ENCODE data around the gene GRK3.

The GRK3 gene

DNA sequence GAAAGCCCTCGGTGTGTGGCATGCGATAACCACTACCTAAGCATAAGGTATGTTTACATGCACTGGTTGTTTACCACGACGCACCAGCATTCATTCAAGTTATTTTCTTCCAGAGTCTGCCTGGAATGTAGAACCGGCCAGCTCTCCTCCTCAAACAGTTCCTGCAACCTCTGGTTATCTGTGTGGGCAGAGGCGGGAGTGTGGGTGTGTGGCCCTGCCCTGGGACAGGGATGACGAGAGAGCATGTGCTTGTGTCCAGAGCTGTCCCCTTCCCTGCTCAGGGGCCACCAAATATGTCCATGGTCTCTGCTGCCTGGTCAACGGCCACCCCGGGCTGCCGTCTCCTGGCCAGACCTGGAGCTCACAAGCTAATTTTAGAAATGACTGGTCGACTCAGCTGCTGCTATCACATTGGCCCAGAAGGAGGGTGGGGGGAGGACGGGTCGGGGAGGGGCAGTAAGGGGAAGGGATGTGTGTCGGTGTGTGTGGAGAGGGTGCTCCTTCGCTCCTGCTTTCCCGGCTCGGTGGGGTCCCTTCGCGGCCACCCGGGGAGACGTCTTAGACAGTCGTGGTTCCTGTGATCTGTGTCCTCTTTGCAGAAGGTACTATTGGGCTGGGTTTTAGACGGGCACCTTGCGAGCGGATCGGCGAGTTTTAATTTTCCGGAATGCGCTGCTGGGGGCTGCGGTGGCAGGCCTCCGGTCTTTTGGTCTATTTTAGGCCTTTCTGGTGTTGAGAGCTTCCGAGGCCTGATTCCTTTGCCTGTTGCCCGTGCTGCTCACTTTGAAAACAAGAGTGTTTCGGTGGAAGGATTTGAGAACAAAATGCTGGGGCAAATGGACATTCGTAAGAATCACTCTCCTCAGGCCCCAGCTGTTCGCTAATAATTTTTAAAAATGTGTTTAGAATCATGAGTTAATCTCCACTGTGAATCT lies 177.5 kb downstream of the GRK3 start, which contains the start of gene MYO18B:
Gene MYO18B (plus strand): TSS at position 497 of the 935 bp plus-strand sequence. CDS start 18,905 bp downstream, outside the sequence.
- no peak for DNase-seq

DNA sequence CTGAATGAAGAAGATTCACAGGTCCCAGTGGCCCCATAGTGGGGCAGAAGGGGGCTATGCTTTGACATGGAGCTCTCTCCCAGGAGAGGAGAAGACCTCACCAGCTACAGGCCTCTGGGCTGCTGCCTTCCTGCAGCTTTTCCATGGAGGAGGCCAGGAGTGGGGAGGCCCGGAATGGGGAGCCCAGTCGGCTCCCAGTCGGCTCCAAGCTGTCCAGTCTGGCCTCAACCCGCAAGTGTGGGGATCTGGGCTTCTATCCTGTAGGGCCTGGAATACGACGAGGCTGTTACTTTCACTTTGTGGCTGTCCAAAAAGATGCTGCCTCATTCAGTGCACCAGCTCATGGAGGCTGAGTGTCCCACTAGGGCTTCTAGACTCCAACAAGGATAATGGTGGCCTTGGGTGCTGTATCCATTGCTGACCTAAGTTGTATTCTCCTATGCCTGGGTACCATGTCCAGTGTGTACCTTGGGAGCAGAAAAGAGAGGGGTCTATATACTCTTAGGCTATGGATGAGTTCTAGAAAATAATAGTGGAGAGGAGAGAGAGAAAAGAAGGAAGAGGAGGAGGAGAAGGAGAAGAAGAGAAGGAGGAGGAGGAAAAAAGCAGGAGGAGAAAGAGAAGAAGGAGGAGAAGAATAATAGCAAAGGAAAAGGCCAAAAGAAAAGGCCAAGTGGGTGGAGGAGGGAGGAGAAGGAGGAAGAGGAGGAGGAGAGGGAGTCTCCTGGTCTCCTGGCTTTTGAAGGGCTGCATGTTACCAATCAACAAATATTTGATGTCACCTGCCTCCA lies 178.6 kb downstream of the GRK3 start:
- no peak for DNase-seq

DNA sequence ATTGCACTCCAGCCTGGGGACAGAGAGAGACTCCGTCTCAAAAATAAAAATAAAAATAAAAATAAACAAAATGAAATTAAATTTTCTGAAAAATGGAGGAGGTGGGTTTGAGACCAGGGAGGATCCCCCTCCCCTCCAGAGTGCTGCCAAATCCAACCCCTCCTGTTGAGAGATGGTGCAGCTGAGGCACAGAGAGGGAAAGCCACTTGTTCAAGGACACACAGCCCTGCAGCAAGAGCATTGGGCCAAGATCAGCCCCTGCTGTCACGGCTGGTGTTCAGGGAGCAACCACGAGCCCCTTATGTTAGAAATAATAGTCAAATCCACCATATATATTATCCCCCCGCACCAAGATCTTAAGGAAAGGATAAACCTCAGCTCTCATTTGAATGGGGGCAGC lies 180.2 kb downstream of the GRK3 start:
- no peak for DNase-seq

DNA sequence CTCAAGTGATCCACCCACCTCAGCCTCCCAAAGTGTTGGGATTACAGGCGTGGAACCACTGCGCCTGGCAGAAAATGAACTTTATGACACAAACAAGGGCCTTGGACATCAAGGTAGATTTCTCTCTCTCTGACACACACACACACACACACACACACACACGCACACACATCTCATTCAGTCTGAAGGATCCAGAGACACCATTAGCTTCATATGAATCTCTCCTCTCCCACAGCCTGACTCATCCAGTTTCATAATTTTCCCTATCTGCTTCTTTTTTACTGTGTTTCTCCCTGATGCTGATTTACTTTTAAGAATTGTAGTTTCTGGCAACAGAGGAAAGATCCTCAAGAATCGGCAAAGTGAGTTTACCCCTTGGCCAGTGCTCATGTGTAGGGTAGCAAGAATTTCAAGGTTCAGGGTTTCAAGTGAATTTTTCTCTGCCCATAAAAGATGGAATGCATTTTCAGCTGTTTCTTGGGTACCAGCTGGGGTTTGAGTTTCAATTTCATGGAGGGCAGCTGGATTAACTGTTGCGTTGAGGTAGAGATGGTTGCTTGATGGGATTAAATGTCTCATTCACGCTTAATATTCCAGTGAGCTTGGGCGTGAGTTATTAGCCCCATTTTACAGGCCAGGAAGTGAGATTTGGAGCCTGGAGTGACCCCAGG lies 181.0 kb downstream of the GRK3 start:
- DNase-seq, result no peak

DNA sequence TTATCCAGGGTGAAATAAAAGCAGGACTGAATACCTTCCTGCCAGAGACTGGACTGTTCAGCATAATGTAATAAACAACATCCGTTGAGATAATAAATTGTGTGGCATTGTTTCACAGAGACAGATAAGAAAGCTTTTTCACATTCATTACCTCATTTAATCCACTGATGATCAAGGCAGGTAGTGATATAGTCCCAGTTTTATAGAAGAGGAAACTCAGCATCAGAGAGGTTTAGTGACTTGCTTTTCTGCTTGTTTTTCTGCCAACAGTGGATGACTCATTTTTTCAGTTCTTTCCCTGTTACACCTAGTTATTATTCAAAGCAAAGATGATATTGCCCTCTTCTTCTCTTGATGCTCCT lies 181.5 kb downstream of the GRK3 start:
- no peak for DNase-seq

DNA sequence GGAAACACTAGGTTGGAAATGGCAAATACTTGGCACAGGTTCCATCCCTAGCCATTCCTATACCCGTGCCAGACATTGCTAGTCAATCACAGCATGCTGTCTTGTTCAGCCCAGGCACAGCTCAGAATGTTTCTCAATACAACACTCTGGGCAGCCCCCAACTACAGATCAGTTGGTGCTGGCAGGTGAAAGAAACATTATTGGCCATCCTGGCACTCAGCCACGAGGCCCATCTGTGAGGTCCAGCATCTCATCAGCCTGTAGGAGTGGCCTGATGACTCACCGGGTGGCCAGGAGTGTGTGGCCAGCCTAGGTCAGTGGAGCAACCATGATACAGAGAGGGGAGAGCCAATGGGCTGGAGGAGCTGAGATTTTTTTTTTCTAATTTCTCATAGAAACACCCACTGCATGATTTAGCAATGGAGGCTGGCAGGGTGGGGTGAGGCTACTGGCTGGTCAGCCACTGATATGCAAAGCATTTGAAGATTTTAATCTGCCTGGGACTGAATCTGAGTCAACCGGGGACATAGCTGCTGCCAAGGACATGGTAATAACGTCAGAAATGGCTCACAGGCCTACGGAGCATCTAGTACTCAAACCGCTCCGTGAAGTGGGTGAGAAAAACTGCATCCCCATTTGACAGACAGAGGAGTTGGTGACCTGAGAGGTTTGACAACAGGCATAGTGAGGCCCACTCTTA lies 182.9 kb downstream of the GRK3 start:
- DNase-seq, result no peak

DNA sequence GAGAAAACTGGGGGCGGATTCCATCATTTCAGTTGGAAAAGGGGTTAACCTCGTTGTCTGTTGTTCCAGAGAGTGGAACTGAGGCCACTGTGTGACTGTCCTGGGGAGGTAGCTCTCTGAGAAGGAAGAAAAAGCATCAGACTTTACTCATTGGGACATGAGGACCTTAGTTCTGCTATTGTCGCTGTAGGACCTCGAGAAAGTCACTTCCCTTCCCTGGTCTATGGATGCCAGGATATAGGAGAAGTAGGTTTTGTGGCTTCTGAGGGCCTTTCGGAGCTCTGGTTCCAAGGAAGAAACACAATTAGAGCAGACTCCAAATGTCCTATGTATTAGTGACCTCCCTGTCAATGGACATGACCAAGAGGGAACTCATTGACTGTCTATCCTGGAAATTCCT lies 183.7 kb downstream of the GRK3 start:
- DNase-seq, result no peak

DNA sequence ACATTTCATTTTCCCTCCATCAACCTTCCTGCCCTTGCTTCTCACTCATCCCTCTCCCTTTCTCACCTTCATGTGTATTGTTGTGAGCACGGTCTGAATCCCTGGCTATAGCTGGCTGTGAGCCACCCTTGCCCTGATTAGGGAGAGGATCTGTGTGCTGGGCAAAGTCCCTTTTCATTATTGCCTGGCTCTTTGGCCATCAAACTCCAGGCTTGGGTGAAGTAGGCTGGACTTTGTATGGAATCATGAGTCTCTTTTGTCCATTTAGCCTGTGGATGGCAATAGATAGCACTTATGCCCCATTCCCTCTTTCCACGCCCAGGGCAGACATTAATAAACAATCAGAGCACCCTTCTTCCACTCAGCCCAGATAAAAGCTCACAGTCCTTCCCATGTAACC lies 184.2 kb downstream of the GRK3 start:
- DNase-seq, result no peak

DNA sequence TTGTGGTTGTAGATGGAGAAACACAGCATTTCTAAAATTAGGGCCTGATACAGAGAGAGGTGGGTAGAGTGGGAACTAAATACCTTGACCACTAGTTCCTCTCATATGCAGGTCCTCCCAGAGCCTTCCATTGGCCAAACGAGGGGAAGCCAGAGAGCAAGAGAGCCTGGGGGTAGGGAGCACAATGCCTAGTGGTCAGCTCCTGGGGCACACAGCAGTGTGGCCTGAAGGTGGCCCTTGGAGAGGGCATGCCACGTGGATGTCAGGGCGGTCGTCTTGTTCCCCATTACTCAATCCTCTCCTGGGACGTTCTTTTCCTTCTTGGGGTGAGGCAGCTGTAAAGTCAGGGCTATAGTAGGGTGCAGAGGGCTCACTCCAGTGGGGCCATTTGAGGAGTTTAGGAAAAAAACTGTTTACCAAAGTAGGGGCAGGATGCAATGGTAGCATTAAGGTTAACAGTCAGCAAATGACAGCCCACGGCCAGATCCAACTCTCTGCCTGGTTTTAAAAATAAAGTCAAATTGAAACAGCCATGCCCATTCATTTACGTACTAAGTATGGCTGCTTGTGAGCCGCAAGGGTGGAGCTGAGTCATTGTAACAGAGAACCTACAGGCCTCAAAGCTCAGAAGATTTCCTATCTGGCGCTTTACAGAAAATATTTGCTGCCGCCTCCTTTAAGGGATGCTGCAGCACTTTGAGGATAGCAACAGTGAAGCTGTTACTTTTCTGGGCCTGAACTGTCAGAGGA lies 185.1 kb downstream of the GRK3 start:
- no peak for DNase-seq

DNA sequence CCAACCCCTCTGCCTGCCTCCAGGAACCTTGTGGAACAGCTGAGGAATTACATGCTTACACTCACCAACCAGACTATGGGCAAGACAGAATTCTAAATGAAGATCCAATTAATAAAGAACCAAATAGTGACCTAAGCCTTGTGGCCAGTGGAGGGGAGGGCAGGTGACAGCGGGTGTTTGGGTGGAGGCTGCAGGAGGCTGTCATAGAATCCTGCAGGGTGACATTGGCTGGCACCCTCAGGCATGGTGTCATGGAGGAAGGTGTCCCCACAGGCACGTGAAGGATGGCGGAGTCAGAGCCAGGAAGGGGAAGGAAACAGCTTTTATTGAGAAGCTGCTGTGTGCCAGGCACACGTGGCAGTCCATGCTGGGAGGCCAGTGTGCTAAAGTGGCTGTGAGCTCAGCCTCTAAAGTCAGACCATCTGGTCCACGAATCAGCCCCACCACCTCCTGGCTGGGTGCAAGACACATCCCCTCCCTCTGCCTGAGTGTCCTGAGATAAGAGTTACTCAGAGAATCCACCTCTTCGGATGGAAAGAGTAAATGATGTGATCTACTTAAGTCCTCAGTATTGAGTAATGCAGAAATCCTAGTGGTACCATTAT lies 186.2 kb downstream of the GRK3 start:
- no peak for DNase-seq

DNA sequence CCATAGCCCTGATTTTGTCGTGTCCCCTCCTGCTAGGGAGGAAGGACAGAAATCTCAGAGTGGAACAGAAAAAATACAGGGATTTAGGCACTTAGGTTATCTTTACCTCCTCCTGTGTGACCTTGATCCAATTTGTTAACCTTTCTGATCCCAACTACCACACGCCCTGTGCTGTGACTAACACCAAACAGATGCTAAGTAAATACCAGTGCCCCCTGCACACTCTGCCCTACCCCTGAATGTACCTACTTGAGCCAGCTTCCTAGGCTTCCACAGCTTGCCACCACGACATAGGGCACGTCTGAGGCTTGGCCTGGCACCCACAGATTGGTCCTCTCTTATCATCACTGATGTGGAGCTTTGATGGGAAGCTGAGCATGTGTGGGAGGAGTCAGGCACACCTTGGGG lies 186.7 kb downstream of the GRK3 start:
- DNase-seq, result no peak

DNA sequence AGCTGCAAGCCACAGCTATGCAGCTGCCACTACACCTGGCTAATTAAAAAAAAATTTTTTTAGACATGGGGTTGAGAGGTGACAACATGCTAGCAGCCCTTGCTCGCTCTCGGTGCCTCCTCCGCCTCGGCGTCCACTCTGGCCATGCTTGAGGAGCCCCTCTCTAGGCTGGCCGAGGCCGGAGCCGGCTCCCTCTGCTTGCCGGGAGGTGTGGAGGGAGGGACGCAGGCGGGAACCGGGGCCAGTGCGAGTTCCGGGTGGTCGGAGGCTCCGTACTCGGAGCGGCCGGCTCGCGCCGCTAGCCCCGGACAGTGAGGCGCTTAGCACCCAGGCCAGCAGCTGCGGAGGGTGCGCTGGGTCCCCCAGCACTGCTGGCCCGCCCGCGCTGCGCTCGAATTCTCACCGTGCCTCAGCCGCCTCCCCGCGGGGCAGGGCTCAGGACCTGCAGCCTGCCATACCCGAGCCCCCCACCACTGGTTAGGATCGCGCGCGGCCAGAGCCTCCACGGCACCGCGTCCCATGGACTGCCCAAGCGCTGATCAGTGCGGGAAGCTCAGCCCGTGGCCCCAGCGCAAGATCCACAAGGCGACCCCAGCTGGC lies 188.2 kb downstream of the GRK3 start:
- DNase-seq, result no peak

DNA sequence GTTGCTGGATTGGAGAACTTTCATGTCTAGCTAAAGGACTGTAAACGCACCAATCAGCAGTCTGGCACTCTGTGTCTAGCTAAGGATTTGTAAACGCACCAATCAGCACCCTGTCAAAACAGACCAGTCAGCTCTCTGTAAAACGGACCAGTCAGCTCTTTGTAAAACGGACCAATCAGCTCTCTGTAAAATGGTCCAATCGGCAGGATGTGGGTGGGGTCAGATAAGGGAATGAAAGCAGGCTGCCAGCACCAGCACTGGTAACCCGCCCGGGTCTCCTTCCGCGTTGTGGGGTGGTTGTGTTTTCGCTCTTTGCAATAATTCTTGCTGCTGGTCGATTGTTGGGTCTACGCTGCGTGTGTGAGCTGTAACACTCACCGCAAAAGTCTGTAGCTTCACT lies 188.8 kb downstream of the GRK3 start:
- no peak for DNase-seq

DNA sequence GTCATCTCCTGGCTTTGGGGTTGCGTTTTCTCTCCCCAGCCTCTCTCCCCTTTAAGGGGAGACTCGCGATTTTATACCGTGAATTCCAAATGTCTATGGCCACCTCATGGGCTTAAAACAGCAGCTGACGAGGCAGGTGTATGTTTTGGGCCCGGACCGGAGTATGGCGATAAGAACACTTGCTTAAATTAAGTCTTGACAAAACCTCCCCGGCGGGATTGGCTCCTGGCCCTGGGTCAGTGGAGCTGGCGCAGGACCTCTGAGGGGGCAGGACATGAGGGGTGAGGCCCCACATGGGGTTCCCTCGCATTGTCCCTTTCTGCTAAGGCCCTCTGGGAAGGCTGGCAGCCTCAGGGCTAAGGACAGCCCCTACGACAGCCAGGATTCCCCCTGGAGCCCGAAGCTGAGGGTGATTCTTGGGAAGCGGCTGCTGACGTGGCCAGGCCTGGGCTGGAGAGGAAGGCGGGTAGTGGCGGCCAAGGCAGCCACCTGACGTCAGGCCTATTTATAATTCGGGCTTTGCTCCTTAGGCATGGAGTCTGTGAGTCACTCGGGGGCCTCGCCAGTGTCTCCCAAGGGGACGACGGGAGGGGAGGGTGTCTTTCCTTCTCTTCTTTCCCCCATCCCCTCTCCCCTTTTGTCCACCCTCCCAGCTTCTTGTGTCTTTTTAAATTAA lies 190.2 kb downstream of the GRK3 start:
- no peak for DNase-seq

DNA sequence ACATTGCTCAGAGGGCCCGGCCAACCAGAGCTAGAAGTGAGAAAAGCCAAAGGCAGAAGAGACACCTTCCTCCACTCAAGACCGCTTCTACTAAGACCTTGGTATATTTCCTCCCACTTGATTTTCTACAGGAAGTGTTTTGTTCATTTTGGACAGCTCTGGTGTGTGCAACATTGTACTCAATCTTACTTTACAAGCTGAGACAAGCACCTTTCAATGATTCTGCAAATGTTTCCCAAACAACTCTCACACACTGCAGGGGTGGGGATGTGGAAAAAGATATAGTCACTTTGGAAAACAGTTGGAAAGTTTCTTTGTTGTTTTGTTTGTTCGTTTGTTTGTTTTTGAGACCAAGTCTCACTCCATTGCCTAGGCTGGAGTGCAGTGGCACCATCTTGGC lies 193.2 kb downstream of the GRK3 start:
- no peak for DNase-seq

DNA sequence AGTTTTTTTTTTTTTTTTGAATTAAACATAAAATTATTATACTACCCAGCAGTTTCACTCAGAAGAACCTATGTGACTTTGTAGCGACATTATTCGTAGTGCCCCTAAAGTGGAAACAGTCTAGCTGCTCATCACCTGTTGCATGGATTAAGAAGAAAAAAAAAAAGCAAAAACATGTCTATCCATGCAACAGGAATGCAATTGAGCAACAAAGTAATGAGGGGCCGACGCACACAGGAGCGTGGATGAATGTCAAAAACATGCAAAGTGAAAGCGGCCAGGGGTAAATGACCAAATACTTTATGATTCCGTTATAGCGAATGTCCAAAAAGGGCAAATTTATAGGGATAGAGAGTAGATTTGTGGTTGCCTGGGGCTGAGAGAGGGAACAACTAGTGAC lies 193.8 kb downstream of the GRK3 start:
- no peak for DNase-seq

DNA sequence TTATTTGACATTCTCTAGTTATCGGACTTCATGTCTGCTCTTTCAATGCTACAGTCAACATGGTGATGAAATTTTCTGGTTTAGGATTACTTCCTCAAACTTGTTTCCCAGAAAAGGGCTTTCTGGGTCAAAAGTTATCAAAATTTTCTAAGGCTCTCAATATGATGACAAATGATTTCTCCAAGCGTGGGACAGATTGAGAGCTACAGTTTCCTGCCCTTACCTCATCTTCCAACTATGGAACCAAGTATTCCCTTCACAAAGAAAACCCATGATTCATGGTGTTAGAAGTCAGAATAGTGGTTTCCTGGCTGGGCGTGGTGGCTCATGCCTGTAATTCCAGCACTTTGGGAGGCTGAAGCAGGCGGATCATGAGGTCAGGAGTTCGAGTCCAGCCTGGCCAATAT lies 195.4 kb downstream of the GRK3 start:
- no peak for DNase-seq

DNA sequence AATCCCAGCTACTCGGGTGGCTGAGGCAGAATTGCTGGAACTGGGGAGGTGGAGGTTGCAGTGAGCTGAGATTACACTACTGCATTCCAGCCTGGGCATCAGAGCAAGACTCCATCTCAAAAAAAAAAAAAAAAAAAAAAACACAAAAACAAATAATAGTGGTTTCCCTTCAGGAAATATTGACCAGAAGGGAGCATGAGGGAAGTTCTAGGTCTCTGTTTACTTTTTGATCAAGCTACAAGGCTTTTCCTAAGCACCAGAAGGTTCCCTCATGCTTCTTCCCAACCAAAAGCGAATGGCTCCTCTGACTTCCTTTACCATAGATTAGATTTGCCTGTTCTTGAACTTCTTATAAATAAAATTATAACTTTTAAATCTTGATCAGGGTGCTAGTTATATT lies 195.8 kb downstream of the GRK3 start:
- DNase-seq, result no peak

DNA sequence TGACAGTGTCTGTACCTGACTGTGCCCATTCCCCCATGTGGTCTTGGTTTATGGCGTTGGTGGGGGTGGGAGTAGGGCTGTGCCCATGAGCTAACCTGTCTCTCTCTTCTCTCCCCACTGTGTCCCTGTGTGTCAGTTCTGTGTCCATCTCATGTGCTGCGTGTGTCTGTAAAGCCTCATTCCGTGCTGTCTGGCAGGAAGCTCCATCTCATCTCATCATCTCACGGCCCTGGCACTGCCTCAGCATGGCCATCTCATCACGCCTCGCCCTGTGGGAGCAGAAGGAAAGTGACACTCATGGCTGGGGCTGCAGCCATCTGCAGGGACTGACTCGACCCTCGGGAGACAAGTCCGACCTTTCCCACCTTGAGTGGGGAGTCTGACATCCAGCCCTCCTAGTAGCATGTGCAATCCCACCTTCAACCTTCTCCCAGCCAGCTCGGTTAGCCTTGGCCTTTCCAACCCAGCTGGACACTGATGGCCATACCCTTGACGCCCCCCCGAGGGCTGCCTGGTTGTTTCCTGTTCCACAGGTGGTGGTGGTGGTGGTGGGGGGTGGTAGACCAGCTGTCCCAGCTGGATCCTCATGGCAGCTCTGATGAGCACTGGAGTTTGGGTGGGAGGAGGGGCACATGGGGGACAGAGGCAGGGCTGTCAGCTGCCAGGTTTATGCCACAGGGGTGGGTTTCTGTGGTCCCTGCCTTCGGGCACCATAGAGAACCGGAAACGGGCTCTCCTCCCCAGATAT lies 196.5 kb downstream of the GRK3 start:
- DNase-seq, result no peak

DNA sequence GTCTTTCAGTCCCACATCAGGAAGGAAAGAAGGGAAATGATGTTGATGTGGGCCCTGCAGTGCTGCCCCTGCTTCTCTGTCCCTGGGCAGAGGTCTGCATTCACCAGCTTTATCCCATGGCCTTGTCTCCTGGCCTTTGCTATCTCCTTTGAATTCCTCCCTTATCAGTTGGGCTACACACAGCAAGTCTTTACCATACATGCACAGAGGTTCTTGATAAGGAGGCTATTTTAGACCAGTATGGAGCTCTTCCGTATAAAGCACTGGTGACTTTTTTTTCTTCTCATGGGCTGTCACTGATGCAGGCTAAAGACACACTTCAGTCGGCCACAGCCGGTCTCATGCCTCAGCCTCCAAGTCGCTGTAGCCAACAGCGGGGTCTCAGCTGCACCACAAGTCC lies 197.7 kb downstream of the GRK3 start:
- no peak for DNase-seq

Data from CD4-positive, alpha-beta T cell treated with Interleukin-17A for 4 hours (primary cell).